IPS-18c (cell line): ENCODE measurements around the gene SHC1.
"Not testable (repeated sequence)": the region's sequence is repeated elsewhere in the genome, so short reads cannot be mapped to it uniquely, and the experiment has no call there.

Experiments used
- H3K4me3 ChIP-seq: 2 replicates; pipeline ENCODE4 v1.7.0; 2013; ENCODE audit warnings: low read depth, mild to moderate bottlenecking, low read length, moderate library complexity; ENCODE audit not compliant: insufficient read depth
- H3K9me3 ChIP-seq: one replicate; pipeline ENCODE4 v1.6.1; 2013; ENCODE audit warnings: mild to moderate bottlenecking, low read length, moderate library complexity; ENCODE audit not compliant: control insufficient read depth, insufficient read depth

SHC1 gene

DNA sequence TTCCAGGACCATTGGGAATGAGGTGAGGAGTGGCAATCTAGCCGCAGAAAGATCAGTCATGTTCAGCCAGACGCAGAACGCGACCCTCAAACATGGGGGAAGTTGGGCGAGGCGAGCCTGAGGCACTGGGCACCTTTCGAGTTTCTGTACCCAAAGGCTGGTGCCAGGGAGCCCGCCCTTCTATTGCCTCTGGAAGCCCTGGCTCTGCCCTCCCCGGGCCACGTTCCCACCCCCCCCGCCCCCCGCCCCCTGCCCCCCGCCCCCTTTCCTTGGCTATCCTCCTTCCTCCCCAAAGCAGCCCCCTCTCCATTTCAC, 29.8 kb upstream of the SHC1 start:
- H3K9me3 ChIP-seq: peaks cover 2% of the 10 kb centered on the region
- H3K4me3 ChIP-seq: peak overlapping the region; percentile 84

DNA sequence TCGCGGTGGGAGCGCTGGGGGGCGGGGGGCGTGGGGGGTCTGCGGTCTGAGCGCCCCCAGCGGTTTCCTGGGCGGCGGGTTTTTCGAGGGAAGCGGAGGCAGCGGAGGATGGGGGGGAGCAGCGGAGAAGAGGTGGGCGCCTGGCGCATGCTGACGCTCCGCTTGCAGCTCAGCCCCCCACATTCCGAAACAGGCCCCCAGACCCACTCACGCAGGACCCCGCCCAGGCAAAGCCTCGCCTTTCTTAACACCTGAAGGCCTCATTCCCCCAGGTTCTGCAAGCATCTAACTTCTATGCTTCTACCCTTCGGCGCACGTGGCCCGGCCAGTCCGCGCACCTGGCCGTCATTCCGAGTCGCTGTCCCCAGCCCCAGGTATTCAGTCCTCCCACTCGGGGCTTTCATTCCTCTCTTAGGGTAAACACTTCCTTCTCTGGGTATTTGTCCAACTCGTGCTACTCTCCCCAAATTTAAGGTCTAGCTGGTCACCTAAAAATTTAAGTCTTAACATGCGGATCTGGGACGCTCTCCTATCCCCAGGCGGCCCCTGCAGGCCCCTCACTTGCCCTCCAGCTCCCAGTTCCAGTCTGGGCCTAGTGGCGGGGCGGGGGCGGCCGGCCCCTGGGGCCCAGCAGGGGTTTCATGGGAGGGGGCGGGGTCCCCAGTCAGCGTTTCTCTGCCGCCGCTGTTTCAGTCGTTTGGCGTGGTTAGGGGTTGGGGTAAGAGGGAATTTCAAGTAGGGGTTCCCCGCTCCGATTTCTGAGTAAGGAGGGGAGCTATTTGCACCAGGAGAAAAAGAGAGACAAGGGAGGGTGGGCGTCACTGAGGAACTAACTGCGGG, 29.2 kb upstream of the SHC1 start:
- Histone ChIP-seq H3K9me3 (peaks cover 2% of the 10 kb centered on the region), H3K4me3 (peak overlapping the region; percentile 52)

DNA sequence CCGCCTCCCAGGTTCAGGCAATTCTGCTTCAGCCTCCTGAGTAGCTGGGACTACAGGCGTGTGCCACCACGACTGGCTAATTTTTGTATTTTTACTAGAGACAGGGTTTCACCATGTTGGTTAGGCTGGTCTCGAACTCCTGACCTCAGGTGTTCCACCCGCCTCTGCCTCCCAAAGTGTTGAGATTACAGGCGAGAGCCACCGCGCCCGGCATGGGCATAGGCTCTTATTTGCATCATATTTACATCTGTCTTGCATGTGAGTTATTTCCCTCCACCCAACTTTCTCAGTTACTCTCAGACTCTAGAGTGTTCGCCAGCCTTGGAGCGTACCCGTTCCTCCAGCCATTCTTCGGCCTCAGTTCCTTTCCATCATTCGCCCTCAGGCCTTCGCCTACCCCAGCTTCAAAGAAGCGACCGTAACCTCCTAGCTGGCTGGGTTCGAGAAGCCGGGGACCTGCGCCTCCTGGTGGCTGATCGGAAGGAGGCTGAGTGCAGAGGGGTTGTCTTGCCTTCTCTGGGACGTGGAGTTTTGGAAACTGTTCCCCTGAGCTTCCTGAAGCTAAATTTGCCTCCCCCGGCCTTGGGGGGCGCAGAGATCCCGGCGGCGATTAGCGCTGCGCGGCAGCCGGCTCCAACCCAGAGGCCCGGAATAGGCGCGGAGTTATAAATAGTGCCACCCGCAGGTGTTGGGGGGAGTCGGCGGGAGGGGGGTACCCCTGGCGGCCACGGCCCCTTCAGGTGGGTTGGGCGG, 28.4 kb upstream of the SHC1 start:
- H3K4me3 ChIP-seq: peak overlapping the region; percentile 52; the same call in 1 of the 2 replicates
- peaks cover 2% of the 10 kb centered on the region for H3K9me3 ChIP-seq

DNA sequence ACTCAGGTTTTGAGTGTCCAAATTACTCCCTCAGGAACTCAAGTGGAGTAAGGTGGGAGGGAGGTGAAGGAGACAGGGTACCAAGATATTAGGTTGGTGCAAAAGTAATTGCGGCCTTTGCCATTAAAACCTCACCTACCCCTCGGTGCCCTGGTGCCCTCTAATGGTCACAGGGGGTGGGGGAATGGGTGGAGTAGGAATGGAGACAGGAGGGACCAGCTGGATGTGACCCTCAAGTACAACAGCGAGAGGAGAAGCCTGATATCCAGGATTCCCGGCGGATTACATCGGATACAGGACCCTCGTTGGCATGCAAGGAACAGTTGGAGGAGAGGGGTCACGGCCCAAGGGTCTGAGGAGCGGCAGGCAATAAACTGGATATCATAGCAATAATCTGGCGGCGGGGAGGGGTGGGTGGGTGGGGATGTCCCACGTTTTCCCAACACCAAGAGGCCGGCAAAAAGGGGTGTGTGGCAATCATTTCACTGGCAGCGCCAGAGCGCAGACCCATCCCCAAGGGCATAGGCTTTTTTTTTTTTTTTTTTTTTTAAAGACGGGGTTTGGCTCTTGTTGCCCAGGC, 27.7 kb upstream of the SHC1 start:
- Histone ChIP-seq H3K9me3 (peaks cover 2% of the 10 kb centered on the region), H3K4me3 (no peak overlapping the region)

DNA sequence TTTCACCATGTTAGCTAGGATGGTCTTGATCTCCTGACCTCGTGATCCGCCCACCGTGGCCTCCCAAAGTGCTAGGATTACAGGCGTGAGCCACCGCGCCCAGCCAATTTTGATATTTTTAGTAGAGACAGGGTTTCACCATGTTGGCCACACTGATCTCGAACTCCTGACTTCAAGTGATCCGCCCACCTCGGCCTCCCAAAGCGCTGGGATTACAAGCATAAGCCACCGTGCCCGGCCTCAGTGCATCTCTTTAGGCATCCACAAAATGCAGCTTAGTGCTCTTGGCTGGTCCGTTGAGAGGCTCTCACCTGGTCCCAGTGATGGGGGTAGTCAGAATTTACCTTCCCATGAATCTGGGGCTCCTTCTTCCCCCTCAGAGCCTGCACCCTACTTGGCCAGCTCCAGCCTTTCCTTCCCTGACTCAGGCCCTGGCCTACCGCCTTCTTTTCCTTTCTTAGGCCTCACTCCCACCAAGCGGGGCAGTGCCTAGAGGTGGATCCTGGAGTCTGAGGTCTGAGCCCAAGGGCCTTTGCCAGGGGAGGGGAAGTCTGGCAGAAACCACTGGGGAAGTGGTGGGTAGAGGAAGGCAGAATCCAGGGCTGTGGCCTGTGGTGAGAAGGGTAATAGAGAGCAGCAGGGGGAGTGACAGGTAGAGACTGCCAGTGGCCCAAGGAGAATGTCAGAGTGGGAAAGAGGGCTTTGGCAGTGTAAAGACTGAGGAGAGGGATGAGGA, 26.6 kb upstream of the SHC1 start:
- Histone ChIP-seq H3K9me3 (no peaks in the 10 kb centered on the region), H3K4me3 (no peak overlapping the region)

DNA sequence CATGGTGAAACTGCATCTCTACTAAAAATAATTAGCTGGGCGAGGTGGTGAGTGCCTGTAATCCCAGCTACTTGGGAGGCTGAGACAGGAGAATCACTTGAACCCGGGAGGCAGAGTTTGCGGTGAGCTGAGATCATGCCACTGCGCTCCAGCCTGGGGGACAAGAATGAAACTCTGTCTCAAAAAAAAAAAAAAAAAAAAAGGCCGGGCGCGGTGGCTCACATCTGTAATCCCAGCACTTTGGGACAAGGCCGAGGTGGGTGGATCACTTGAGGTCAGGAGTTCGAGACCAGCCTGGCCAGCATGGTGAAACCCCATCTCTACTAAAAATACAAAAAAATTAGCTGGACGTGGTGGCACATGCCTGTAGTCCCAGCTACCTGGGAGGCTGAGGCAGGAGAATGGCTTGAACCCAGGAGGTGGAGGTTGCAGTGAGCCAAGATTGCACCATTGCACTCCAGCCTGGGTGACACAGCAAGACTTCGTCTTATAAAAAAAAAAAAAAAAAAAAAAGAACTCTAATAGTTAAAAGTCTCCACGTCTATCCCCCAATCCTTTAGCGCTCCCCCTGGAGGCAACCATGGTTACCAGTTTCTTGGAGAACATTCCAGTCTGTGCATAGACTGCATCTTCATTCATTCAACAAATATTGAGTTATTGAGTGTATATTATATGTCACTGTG, 24.9 kb upstream of the SHC1 start:
- H3K4me3 ChIP-seq, H3K9me3 ChIP-seq: not testable (repeated sequence)

DNA sequence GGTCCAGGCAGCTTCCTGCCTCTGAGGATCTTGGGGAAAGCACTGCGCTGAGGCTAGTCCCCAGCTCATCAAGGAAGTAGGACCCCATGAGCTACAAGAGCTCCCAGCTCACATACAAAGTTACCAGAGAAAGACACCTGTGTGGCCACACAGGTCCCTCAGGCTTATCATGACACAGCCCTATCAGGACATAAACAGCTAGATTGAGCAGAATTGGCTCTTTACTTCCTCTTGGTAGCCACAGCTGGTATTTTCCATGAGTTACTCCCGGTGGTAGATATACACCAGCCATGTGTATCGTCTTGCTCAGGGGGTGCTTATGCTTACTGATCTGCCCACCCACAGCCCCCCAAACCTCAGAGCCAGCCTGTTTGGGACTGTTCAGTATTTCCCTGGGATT, 24.0 kb upstream of the SHC1 start:
- Histone ChIP-seq H3K9me3 (no peaks in the 10 kb centered on the region), H3K4me3 (no peak overlapping the region)

DNA sequence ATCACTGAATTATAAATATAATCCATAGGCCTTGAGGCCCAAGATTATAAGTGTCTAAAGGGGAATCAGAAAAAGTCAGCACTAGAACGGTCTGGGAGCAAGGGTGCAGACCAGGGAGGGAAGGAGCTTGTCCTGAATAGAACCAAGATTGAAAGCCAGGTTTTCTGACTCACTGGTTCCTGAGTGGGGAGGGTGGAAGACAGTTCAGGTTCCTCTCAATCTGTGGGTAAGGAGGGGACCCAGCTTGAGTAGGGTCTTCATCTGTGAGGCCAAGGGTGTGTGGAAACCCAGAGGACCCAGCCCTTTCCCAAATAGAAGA, 23.7 kb upstream of the SHC1 start:
- no peaks in the 10 kb centered on the region for H3K9me3 ChIP-seq
- no peak overlapping the region for H3K4me3 ChIP-seq

DNA sequence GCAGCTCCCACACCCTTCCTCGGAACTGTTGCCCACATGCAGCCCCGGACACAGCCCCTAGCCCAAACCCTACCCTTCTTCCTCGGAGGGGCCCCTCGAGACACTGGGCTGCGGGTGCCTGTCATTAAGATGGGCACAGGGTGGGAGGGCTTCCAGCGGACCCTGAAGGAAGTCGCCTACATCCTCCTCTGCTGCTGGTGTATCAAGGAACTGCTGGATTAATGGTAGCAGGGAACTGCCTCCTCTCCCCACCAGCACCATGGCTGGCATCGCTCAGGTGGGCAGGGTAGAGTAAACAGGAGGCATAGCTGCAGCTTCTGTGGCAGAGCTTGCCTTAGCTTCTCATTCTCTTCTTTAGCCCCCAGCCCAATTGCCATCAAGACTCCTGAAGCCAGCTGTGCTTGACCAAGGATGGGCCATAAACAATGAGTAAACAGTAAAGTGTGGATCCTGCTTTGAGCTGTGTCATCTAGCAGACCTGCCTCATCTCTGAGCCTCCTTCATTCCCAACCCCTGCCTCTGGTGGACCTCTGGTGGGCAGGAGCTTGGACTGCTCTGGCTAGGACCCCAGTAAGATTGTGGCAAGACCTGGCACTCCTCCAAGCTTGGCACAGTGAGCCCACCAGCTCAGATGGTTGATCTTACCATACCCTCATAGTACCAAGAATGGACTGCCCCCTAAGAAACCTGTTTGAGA, 23.2 kb upstream of the SHC1 start, which contains the start of gene LENEP:
LENEP (plus strand) TSS at position 15 of the 697 bp plus-strand sequence; CDS start at position 37, 22 bp downstream.
- no peak within 1 kb of the TSS for H3K4me3 ChIP-seq
- no peaks in the 10 kb centered on the region for H3K9me3 ChIP-seq

DNA sequence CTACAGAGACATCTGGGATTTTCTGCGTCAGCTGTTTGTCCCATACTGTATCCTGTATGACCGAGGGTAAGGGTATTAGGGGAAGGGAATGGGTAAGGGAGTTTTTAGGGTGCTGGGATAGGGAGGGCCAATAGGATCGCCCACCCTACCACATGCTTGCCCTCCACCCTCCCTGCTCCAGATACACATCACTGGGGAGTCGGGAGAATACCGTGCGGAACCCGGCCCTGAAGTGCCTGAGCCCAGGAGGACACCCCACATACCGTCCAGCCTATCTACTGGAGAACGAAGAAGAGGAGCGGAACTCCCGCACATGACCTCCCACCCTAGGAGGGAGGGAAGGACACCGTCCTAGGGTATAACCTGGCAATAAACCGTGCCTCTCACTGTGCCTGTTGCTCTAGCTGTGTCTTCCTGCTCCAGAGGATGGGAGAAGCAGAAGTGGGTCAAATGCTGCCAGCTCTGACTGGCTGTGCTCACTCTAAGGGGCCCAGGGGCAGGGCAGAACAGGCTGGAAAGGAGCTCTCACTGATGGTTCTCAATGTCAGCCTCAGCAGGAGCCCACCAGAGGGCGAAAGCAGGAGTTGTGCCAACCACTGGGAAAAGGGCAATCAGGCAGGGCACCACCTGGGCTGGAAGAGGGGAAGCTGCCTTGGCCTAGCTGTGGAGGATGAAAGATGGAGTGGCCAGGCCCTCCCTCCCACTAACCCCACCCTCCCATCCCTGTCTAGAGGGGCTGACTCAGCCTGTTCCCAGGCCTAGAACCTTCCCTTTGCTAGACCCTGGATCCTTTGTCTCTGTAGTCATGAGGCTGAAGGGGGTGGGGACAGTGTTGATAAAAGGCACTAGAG, 22.4 kb upstream of the SHC1 start:
- H3K9me3 ChIP-seq: no peaks in the 10 kb centered on the region

DNA sequence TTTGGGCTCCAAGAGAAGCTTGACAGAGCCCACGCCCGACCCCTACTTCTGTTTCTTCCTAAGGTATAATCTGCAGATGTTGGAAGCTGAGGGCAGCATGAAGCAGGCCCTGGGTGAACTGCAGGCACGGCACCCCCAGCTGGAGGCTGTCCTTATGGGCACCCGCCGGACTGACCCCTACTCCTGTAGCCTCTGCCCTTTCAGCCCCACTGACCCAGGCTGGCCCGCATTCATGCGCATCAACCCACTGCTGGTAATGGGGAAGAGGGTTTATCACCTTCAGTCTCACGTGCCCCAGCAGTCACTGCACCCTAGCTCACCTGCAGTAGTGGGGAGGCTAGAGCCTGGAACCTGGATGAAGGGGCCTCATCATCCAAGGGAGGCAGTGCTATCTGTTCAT, 19.7 kb upstream of the SHC1 start:
- Histone ChIP-seq H3K4me3 (no peak overlapping the region), H3K9me3 (no peaks in the 10 kb centered on the region)

More for the DNA sequence above, 22.4 kb upstream of the SHC1 start:
- no peak overlapping the region for H3K4me3 ChIP-seq

DNA sequence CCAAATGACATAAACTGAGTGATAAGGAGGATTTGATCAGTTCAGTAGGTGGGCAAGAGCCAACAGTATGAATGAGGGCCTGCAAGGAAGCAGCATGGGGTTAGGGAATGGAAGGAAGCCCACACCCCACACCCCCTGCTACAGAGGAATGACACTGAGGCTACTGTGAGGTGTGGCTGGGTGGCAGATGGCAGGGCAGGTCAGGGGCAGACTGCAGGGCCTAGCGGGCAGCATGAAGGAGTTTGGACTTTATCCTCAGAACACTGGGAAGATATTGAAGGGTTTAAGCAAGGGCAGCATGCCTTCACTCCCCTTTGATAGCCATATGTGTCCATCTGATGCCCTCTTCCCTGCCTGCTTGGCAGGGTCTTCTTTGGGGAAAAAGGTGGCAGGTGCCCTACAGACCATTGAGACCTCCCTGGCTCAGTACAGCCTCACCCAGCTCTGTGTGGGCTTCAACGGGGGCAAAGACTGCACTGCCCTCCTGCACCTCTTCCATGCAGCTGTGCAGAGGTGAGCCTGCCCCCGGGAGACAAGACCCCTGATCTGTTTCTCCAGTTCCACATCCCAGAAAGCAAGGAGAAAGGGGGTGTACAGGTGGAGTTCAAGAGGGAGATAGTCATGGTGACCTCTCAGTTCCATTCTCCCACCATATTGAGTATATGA, 18.8 kb upstream of the SHC1 start:
- Histone ChIP-seq H3K4me3 (no peak overlapping the region), H3K9me3 (no peaks in the 10 kb centered on the region)

DNA sequence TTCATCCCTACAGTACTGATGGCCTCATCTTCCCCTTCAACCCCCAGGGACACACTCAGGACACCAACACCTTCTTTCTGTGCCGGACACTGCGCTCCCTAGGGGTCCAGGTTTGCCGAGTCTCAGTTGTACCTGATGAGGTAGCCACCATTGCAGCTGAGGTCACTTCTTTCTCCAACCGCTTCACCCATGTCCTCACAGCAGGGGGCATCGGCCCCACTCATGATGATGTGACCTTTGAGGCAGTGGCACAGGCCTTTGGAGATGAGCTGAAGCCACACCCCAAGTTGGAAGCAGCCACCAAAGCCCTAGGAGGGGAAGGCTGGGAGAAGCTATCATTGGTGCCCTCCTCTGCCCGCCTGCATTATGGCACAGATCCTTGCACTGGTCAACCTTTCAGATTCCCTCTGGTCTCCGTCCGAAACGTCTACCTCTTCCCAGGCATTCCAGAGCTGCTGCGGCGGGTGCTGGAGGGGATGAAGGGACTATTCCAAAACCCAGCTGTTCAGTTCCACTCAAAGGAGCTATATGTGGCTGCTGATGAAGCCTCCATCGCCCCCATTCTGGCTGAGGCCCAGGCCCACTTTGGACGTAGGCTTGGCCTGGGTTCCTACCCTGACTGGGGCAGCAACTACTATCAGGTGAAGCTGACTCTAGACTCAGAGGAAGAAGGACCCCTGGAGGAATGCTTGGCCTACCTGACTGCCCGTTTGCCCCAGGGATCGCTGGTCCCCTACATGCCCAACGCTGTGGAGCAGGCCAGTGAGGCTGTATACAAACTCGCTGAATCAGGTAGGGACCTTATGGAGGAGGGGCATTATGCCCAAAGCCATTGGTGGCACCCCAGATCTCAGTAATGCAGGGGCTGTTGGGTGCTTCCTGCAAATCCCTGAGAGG, 17.8 kb upstream of the SHC1 start:
- no peaks in the 10 kb centered on the region for H3K9me3 ChIP-seq

DNA sequence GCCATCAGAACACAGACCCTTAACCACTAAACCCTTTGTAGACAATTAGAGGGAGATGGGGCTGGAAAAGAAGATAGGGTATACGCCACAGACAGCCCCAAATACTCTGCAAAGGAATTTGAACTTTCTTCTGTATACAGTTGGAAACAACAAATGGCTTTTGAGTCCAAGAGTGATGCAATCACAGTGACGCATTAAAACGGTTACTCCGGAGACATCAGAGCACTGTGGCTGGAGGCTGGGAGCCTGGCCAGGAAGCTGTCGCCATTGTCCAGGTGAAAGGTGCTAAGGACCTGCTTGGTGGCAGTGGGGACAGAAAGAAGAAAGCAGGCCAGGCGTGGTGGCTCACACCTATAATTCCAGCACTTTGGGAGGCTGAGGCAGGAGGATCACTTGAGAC, 16.8 kb upstream of the SHC1 start:
- Histone ChIP-seq H3K9me3 (no peaks in the 10 kb centered on the region), H3K4me3 (no peak overlapping the region)

More for the DNA sequence above, 17.8 kb upstream of the SHC1 start:
- H3K4me3 ChIP-seq: no peak overlapping the region
